ENCODE data around the gene HDGFL1.

The HDGFL1 gene

DNA sequence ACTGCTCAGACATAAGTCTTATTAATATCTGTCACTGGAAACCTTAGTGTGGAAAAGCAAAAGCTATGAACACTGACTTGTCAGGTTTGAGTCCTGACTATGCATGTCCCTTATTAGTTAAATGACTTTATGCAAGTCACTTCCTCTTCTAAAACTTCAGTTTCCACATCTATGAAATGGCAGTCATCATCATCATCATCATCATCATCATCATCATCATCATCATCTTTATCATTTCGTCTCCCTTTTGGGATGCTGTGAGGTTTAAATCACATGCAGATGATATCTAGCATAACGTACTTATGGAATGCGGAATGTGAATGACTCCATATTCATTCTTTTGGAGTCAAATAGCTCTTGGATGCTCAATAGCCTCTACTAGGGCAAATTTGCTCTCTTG, 24.5 kb downstream of the HDGFL1 start:
- no peak for DNase-seq

DNA sequence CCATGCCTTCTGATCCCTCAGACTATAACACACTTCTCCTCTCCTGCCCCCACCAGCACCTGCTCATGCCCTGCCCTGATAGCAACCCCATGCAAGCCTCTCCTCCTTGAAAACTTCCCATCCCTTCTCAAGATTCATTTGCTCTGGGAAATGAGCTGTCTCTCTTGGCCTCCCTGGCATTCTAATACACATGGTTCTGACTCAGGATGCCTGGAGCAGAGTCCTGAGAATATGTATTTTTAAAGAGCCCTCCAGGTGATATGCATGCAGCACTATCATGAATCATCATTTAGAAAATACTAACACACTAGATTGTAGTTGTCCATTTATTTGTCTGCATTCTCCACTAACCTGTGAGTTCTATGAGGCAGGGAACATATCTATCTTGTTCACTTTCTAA, 26.6 kb downstream of the HDGFL1 start:
- DNase-seq, result no peak

DNA sequence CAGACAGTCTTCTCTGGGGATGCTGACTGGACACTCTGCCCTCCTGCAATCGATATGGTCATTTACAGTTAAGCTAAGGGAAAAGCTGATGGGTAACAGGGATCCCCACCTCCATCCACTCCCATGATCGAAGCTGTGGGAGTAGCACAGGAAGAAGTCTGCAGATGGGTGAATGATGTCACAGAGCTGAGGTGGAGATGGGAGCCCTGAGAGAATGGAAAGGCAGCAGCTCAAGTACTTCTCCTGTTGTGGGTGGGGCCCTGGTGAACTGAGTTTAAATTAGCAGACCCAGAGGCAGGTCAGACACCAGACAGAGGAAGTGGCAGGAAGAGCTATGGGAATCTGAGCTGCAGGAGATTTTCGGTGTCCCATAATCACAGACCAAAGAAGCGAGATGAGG, 29.0 kb downstream of the HDGFL1 start:
- DNase-seq, result no peak

DNA sequence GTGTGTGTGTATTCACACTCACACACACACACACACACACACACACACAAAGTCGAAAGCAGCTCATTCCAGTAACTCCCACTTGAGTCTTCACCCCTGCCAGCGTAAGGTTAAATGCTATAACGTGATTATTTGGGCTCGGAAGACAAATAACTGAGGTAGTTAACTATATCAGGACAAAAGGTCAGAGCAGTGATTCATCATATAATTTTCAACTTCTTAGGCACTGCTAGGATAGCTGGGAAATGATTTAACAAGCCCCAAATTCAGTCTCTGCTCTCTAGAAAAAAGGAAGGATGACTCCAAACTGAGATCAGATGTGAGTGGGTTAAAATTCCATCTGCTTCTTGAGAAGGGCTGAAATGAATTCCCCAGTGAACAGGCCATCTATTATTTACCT, 30.7 kb downstream of the HDGFL1 start:
- no peak for DNase-seq

DNA sequence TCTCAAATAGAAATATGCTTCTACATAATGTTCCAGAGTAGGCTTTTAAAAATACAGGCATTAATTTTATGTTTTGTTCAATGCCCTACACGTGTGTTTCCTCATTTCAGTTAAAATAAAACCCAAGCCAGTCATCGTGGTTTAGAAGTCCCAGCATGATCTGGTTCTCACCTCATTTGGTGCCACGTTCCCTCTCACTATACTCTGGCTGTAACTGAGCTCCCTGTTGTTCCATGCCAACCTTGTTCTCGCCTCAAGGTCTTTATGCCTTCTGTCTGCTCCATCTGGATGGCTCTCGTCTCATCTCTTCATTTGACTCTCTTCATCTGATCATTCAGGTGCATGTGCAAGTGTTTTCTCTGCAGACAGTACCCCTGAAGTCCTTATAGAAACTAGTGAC, 32.6 kb downstream of the HDGFL1 start:
- no peak for DNase-seq

DNA sequence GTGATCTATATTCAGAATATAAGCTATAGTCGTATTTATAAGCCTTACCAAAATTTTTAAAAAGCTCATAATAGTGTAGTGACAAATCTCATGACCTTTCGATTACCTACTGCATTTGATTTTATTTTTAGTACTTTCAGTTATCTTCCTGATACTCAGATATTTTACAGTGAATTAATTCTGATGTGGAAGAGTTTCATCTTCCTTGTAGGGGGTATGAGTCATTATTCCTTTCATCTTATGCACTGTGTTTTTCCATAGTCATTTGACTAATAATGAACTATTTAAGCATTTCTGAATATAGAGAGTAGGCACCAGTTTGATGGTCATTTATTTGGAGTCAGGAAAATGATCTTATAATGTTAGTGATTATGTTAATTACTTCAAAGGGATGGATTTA, 36.4 kb downstream of the HDGFL1 start:
- DNase-seq, result no peak

DNA sequence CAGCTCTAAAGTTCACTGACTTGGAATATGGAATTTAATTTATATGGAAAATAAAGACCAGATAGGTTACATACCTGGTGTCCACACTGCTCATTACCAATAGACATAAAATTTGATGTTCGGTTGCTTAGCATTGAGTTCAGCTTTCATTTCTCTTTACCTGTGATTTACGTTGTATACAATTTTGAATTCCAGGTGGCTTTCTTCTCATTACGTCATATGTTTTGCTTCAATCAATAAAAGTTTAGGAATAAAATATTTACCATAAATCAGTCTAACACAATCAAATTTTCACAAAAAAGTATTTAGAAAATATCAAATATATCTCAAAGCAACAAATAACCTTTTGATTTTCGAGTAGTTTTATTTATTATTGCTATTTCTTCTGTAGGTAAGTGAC, 40.8 kb downstream of the HDGFL1 start:
- DNase-seq, result no peak

DNA sequence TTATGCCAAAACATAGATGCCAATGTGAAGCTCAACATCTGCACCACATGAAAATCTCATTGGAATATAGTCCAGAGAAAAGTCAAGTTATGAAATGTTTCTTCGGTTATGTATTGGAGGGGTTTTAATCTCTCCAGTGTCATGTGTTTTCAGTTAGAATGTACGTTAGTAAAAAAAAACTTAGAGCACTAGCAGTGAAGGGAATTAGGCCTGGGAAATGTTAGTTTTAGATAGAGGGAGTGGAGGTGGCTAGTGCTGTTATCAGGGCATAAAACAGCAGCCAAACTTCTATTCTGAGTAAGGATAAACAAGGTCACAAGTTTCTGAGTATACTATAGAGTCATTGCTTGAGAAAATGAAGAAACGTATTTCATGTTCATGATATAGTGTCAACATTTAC, 42.9 kb downstream of the HDGFL1 start:
- no peak for DNase-seq

DNA sequence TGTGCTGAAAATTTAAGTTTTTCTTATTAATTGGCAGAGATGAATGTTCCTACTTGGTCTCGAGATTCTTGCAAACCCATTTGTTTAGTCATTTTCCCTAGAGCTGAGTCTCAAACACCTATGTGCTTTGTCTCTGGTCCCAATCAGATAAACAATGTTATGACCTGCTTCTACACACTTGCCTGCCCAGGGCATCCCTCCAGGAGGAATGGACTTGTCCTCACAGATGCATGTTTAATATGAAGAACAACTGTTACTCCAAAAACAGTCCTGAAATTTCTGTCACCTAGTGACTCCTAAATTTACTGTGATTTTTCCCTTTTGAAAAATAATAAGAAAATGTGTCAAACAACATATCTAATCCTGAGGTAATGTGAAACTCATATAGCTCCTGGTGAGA, 43.7 kb downstream of the HDGFL1 start:
- DNase-seq, result no peak

DNA sequence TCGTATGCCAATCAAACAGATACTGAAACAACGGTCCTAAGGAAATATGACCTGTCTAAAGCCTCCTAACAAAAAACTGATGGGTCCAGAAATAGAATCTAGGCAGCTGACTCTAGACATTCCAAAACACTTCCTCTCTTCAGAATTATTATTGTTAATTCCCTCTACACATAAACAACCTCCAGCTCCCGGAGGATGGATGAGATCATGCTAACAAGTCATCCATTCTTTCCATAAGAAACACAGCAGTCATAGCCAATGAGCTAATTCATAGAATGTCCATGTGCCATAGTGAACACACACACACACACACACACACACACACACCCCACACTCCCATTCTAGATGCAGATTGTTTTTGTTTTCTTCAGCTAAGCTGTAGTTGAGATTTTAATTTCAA, 44.3 kb downstream of the HDGFL1 start:
- DNase-seq, result no peak

DNA sequence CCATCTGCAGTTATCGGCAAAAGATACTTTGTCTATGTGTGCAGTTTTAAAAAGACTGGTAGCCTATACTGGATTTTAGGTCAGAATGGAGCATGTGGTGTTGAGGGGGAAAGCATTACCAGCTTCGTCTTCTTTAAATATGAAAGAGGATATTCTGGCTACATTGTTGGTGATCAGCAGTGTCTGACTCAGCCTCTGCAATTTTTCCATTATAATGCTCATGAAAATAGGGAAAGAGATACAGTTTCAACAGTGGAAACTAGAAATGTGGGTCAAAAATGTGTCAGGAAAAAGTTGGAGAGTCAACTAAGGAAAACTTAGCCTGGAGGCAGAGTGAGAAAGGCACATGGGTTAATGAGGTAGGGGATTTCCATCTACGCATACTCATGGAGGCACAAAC, 45.2 kb downstream of the HDGFL1 start:
- DNase-seq, result no peak

DNA sequence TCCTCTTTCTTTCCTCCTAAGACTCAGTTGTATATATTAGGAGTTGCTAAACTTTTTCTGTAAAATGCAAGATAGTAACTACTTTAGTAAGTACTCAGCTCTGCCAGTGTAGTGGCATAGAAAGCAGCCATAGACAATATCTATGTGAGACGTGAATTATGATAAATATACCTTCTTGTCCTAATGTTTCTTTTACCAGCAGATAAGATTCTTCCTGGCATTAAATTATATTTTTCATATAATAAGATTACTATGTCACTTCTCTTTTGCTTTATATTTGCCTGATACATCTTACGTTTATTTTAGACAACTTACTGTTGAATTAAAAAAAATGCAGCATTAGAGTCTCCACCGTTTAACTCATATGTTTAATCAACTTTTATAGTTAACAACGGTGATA, 51.7 kb downstream of the HDGFL1 start:
- no peak for DNase-seq

All from NCI-H2107 (cell line).